ENCODE measurements around the gene PTOV1. TPM values are rescaled to one million over a fixed set of nuclear protein-coding genes. Genes with fewer than 3 reads are reported as not detected.

Gene PTOV1
- total and polyA plus RNA-seq, 2 of the 4 experiments (the other 2 are of a cell fraction) = 34.4 to 107 TPM

DNA sequence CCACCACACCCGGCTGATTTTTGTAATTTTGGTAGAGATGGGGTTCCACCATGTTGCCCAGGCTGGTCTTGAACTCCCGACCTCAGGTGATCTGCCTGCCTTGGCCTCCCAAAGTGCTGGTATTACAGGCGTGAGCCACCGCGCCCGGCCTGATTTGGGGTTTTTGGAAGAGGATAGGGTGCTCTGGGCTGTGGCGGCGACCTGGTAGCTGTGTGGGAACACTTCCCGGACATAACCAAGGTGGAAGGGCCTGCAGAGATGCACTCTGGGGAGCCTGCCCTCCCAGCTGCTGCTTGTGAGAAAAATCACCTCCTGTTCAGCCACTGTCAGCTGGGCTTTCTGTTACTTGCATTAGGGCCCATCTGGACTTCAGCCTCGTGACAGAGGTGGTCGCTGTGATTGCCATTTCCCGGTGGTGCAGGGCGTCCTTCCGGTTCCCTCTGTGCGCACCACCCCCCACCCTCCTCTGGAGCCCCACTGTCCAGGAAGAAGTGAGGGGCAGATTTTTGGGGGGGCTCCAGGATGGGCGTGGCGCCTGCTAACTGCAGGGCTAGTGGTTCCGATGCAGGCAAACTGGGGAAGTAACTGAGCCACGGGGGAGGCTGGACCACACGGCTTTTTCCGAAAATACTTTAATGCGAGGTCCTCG, 38.2 kb downstream of the PTOV1 start:
- H2BK120ac ChIP-seq (ENCODE audit: low read depth, low read length) = no peak overlapping the region
- H2BK20ac ChIP-seq (ENCODE audit: low read depth, low read length) = no peak overlapping the region
- peaks cover 8% of the 10 kb centered on the region; the same call in 1 of the 2 replicates for H3K27me3 ChIP-seq (ENCODE audit: control insufficient read depth, insufficient read depth, low read length)
- TF ChIP-seq MAFK (IDR thresholded peaks at IDR 0.05; ENCODE audit: low read depth, low read length) (no peak), NFE2L2 (IDR thresholded peaks at IDR 0.05; ENCODE audit: low read depth, low read length) (no peak), RCOR1 (IDR thresholded peaks at IDR 0.05; ENCODE audit: insufficient replicate concordance, low read length) (no peak), RAD21 (IDR thresholded peaks at IDR 0.05; ENCODE audit: low read length) (no peak), CHD1 (IDR thresholded peaks at IDR 0.05; ENCODE audit: low read depth, low read length) (no peak), RFX5 (IDR thresholded peaks at IDR 0.05; ENCODE audit: low read depth, low read length) (no peak), CEBPB (IDR thresholded peaks at IDR 0.05; ENCODE audit: low read depth, low read length) (no peak), MAZ (IDR thresholded peaks at IDR 0.05; ENCODE audit: borderline replicate concordance, low read depth, low read length) (no peak), POLR2A (IDR thresholded peaks at IDR 0.05; ENCODE audit: low read depth, low read length) (no peak), SMC3 (IDR thresholded peaks at IDR 0.05; ENCODE audit: low read depth, low read length) (no peak), FOS (IDR thresholded peaks at IDR 0.05; ENCODE audit: low read depth, low read length) (no peak), MXI1 (IDR thresholded peaks at IDR 0.05; ENCODE audit: borderline replicate concordance, low read depth, low read length) (no peak), BHLHE40 (IDR thresholded peaks at IDR 0.05; ENCODE audit: low read depth, low read length) (no peak)
- TF ChIP-seq, protein P1, sequence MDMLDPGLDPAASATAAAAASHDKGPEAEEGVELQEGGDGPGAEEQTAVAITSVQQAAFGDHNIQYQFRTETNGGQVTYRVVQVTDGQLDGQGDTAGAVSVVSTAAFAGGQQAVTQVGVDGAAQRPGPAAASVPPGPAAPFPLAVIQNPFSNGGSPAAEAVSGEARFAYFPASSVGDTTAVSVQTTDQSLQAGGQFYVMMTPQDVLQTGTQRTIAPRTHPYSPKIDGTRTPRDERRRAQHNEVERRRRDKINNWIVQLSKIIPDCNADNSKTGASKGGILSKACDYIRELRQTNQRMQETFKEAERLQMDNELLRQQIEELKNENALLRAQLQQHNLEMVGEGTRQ (IDR thresholded peaks at IDR 0.05; ENCODE audit: low read depth, low read length) = no peak
- TF ChIP-seq, protein P2, sequence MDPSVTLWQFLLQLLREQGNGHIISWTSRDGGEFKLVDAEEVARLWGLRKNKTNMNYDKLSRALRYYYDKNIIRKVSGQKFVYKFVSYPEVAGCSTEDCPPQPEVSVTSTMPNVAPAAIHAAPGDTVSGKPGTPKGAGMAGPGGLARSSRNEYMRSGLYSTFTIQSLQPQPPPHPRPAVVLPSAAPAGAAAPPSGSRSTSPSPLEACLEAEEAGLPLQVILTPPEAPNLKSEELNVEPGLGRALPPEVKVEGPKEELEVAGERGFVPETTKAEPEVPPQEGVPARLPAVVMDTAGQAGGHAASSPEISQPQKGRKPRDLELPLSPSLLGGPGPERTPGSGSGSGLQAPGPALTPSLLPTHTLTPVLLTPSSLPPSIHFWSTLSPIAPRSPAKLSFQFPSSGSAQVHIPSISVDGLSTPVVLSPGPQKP (IDR thresholded peaks at IDR 0.05; ENCODE audit: borderline replicate concordance, low read depth, low read length) = no peak
- TF ChIP-seq, protein P3, sequence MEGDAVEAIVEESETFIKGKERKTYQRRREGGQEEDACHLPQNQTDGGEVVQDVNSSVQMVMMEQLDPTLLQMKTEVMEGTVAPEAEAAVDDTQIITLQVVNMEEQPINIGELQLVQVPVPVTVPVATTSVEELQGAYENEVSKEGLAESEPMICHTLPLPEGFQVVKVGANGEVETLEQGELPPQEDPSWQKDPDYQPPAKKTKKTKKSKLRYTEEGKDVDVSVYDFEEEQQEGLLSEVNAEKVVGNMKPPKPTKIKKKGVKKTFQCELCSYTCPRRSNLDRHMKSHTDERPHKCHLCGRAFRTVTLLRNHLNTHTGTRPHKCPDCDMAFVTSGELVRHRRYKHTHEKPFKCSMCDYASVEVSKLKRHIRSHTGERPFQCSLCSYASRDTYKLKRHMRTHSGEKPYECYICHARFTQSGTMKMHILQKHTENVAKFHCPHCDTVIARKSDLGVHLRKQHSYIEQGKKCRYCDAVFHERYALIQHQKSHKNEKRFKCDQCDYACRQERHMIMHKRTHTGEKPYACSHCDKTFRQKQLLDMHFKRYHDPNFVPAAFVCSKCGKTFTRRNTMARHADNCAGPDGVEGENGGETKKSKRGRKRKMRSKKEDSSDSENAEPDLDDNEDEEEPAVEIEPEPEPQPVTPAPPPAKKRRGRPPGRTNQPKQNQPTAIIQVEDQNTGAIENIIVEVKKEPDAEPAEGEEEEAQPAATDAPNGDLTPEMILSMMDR (conservative IDR thresholded peaks at IDR 0.05; ENCODE audit: low read depth, low read length) = no peak
- no peaks in the 10 kb centered on the region for H3K9me3 ChIP-seq (ENCODE audit: control insufficient read depth, insufficient read depth, low read length)
- no peak overlapping the region for H4K91ac ChIP-seq (ENCODE audit: insufficient read depth, low read depth, low read length)
- H2AK5ac ChIP-seq (ENCODE audit: low read depth, low read length) = no peak overlapping the region
- in situ Hi-C loops (cut with MboI; ENCODE audit: low sequenced_read_pairs) (no loop called here), dilution Hi-C loops (cut with HindIII; ENCODE audit: low sequenced_read_pairs, unreplicated experiment) (no loop called here), intact Hi-C loops (cut with micrococcal nuclease) (no loop called here)
- no peak overlapping the region for H4K8ac ChIP-seq (ENCODE audit: low read depth in 2 of 2, low read length in 2 of 2)
- no peak overlapping the region for H3K14ac ChIP-seq (replicated peaks; ENCODE audit: low read depth, low read length)
- no peak overlapping the region for H3K27ac ChIP-seq (ENCODE audit: insufficient read depth, low read length)
- H3K18ac ChIP-seq (ENCODE audit: low read depth, low read length) = no peak overlapping the region
- no peak overlapping the region for H4K5ac ChIP-seq (ENCODE audit: low read depth, low read length)
- ChIA-PET POLR2A (ENCODE audit: unreplicated experiment) (no interaction called here), CTCF (no interaction called here)
- no peak overlapping the region for H2BK15ac ChIP-seq (ENCODE audit: low read depth, low read length)
- no peak overlapping the region for H3K9ac ChIP-seq (ENCODE audit: low read depth, low read length)
- no peak overlapping the region for H3K4me2 ChIP-seq (ENCODE audit: low read depth, low read length)
- DNase-seq = no peak
- H2BK5ac ChIP-seq (ENCODE audit: low read depth, low read length, poor library complexity, severe bottlenecking) = no peak overlapping the region
- no TSS peak for BruUV-seq (replicated peaks)
- H3K4me1 ChIP-seq (ENCODE audit: control insufficient read depth, insufficient read depth, low read length) = peaks cover 2% of the 10 kb centered on the region; the same call in 1 of the 2 replicates
- H3K36me3 ChIP-seq (ENCODE audit: control insufficient read depth, insufficient read depth, low read length) = peaks cover 18% of the 10 kb centered on the region
- no peak overlapping the region for H3K4ac ChIP-seq (ENCODE audit: low read depth, low read length)
- H2AFZ ChIP-seq (replicated peaks; ENCODE audit: low read length, poor library complexity) = no peak overlapping the region
- 100% methylated on average over 6 of the region's 23 CpGs; no CpG with 5 or more reads in 1 of the 2 experiments for WGBS, 2 experiments (ENCODE audit: extremely low coverage in 2 of 2, insufficient read length in 1 of 2)
- no peak overlapping the region for H3K56ac ChIP-seq (ENCODE audit: extremely low read depth, insufficient read depth, low read length)
- H3K9me1 ChIP-seq (ENCODE audit: insufficient read depth, low read length) = no peaks in the 10 kb centered on the region
- ATAC-seq (ENCODE audit: low read depth) = no peak
- H3K4me3 ChIP-seq (ENCODE audit: insufficient read depth, low read depth, low read length) = no peak overlapping the region
- no peaks in the 10 kb centered on the region for H4K20me1 ChIP-seq (ENCODE audit: insufficient read depth, low read length)
- no peaks in the 10 kb centered on the region for H3K79me1 ChIP-seq (ENCODE audit: low read depth in 1 of 2, low read length in 2 of 2)
- no peak overlapping the region for H2AK9ac ChIP-seq (replicated peaks; ENCODE audit: low read depth, low read length, poor library complexity)
- no peak overlapping the region for H3K23ac ChIP-seq (ENCODE audit: low read depth, low read length)
